22Rv1 (cell line): ENCODE data around the gene SP5.

Experiments used
- CTCF ChIP-seq: fragments of 450-650 bp; IDR thresholded peaks from 2 replicates; pipeline ENCODE4 v1.5.1; 2017; ENCODE audit warnings: mild to moderate bottlenecking
- ZFX ChIP-seq: fragments of 450-650 bp; IDR thresholded peaks from 2 replicates; pipeline ENCODE4 v1.6.1; 2017; ENCODE audit warnings: antibody characterized with exemption, borderline replicate concordance

- TF ChIP-seq CTCF (no peak), ZFX (no peak)
Measured at GRCh38 chr2:170710609-170710979, 4.5 kb upstream of the SP5 start.
